Measurements from ENCODE around the gene NAGPA. TPM values are rescaled to one million over a fixed set of nuclear protein-coding genes. Genes with fewer than 3 reads are reported as not detected.
A peak's percentile ranks its signal among the peaks of the same experiment; 100 is the strongest.

NAGPA gene
- total RNA-seq, 1 experiment from 2014 or later = 34.7 TPM

- no peak for DNase-seq (ENCODE audit: low spot score)
Observed at GRCh38 chr16:5028950-5029475, 4.7 kb downstream of the NAGPA start.

- DNase-seq (ENCODE audit: low spot score) = no peak
Observed at GRCh38 chr16:5027575-5028235, 6.0 kb downstream of the NAGPA start.

- no peak for DNase-seq (ENCODE audit: low spot score)
Observed at GRCh38 chr16:5027086-5027485, 6.6 kb downstream of the NAGPA start.

- no peak for DNase-seq (ENCODE audit: low spot score)
Observed at GRCh38 chr16:5026664-5027063, 7.1 kb downstream of the NAGPA start.

- peak; percentile 32 for DNase-seq (ENCODE audit: low spot score)
Observed at GRCh38 chr16:5025171-5025632, 8.5 kb downstream of the NAGPA start.

- DNase-seq (ENCODE audit: low spot score) = peak; percentile 75
Observed at GRCh38 chr16:5024632-5025031, 9.1 kb downstream of the NAGPA start.

GRCh38 chr16:5022521-5022920, 11.2 kb downstream of the NAGPA start:
- no peak for DNase-seq (ENCODE audit: low spot score)

GRCh38 chr16:5020551-5020950, 13.2 kb downstream of the NAGPA start:
- DNase-seq (ENCODE audit: low spot score) = no peak

- DNase-seq (ENCODE audit: low spot score) = no peak
Observed at GRCh38 chr16:5019775-5020174, 14.0 kb downstream of the NAGPA start.

- DNase-seq (ENCODE audit: low spot score) = no peak
Observed at GRCh38 chr16:5018793-5019192, 14.9 kb downstream of the NAGPA start.

- no peak for DNase-seq (ENCODE audit: low spot score)
Observed at GRCh38 chr16:5017678-5017969, 16.1 kb downstream of the NAGPA start.

GRCh38 chr16:5016967-5017677, 16.6 kb downstream of the NAGPA start:
- DNase-seq (ENCODE audit: low spot score) = no peak

GRCh38 chr16:5015887-5016286, 17.8 kb downstream of the NAGPA start:
- DNase-seq (ENCODE audit: low spot score) = no peak

- DNase-seq (ENCODE audit: low spot score) = no peak
Observed at GRCh38 chr16:5015351-5015750, 18.4 kb downstream of the NAGPA start.

GRCh38 chr16:5012887-5013286, 20.8 kb downstream of the NAGPA start:
- no peak for DNase-seq (ENCODE audit: low spot score)

- no peak for DNase-seq (ENCODE audit: low spot score)
Observed at GRCh38 chr16:5011637-5012036, 22.1 kb downstream of the NAGPA start.

GRCh38 chr16:5010576-5011329, 23.0 kb downstream of the NAGPA start:
- DNase-seq (ENCODE audit: low spot score) = no peak

GRCh38 chr16:5008311-5008731, 25.4 kb downstream of the NAGPA start:
- DNase-seq (ENCODE audit: low spot score) = no peak

- DNase-seq (ENCODE audit: low spot score) = no peak
Observed at GRCh38 chr16:5007256-5007655, 26.5 kb downstream of the NAGPA start.

GRCh38 chr16:5006348-5007193, 27.2 kb downstream of the NAGPA start:
- no peak for DNase-seq (ENCODE audit: low spot score)

GRCh38 chr16:5005916-5006315, 27.8 kb downstream of the NAGPA start:
- no peak for DNase-seq (ENCODE audit: low spot score)

- DNase-seq (ENCODE audit: low spot score) = no peak
Observed at GRCh38 chr16:5004311-5004710, 29.4 kb downstream of the NAGPA start.
